Mesenchymal stem cell (in vitro differentiated cells and primary cell): Measurements from ENCODE around the gene ADAMTS7. TPM values are rescaled to one million over a fixed set of nuclear protein-coding genes. Genes with fewer than 3 reads are reported as not detected.

ENCODE experiments used
- DNase-seq: peaks from one replicate; pipeline ENCODE4 v3.0.0-alpha.2; 2013
- H2AFZ ChIP-seq: one replicate; pipeline ENCODE4 v1.6.1; 2013; ENCODE audit warnings: low read depth, mild to moderate bottlenecking, control low read depth, inconsistent platforms, low read length, moderate library complexity
- H2AK5ac ChIP-seq: 2 replicates; pipeline ENCODE4 v1.6.1; 2013; ENCODE audit warnings: low read length, moderate library complexity, mild to moderate bottlenecking, inconsistent platforms; ENCODE audit not compliant: severe bottlenecking
- H2BK120ac ChIP-seq: one replicate; pipeline ENCODE4 v1.6.1; 2013; ENCODE audit warnings: low read depth, mild to moderate bottlenecking, inconsistent platforms, low read length, moderate library complexity
- H2BK12ac ChIP-seq, 2 experiments: one replicate each; pipeline ENCODE4 v1.6.1; 2013; ENCODE audit warnings: inconsistent platforms in 2 of 2, low read length in 2 of 2, mild to moderate bottlenecking in 2 of 2, moderate library complexity in 2 of 2, control low read depth in 1 of 2
- H2BK15ac ChIP-seq: one replicate; pipeline ENCODE4 v1.6.1; 2013; ENCODE audit warnings: mild to moderate bottlenecking, low read depth, inconsistent platforms; ENCODE audit not compliant: poor library complexity, severe bottlenecking
- H2BK5ac ChIP-seq: 2 replicates; pipeline ENCODE4 v1.6.1; 2013; ENCODE audit warnings: low read depth, mild to moderate bottlenecking, low read length, control low read depth, inconsistent platforms; ENCODE audit not compliant: poor library complexity, severe bottlenecking
- H3K14ac ChIP-seq, 2 experiments: one replicate each; pipeline ENCODE4 v1.6.1; 2013; ENCODE audit warnings: inconsistent platforms in 2 of 2, low read length in 2 of 2, control low read depth in 1 of 2, mild to moderate bottlenecking in 1 of 2, moderate library complexity in 1 of 2
- H3K18ac ChIP-seq, 2 experiments: one replicate each; pipeline ENCODE4 v1.6.1; 2013; ENCODE audit warnings: inconsistent platforms in 2 of 2, low read length in 2 of 2, control low read depth in 1 of 2, low read depth in 1 of 2, mild to moderate bottlenecking in 1 of 2
- H3K23ac ChIP-seq, 2 experiments: one replicate each; pipeline ENCODE4 v1.6.1; 2013; ENCODE audit warnings: inconsistent platforms in 2 of 2, low read length in 2 of 2, mild to moderate bottlenecking in 2 of 2, moderate library complexity in 2 of 2, control low read depth in 1 of 2
- H3K27ac ChIP-seq: 2 replicates; pipeline ENCODE4 v1.5.1; 2013; ENCODE audit warnings: mild to moderate bottlenecking, moderate library complexity, low read length, control low read depth, inconsistent platforms; ENCODE audit not compliant: poor library complexity, severe bottlenecking
- H3K27me3 ChIP-seq, 2 experiments: 2 replicates each; pipeline versions ENCODE4 v1.6.1 to v1.7.0; 2013; ENCODE audit warnings: low read length in 2 of 2, mild to moderate bottlenecking in 2 of 2, moderate library complexity in 2 of 2, control low read depth in 1 of 2, inconsistent platforms in 1 of 2; ENCODE audit not compliant: control insufficient read depth in 1 of 2, insufficient read depth in 1 of 2
- H3K36me3 ChIP-seq, 2 experiments: 2 replicates each; pipeline versions ENCODE4 v1.6.1 to v1.7.0; 2013; ENCODE audit warnings: low read length in 2 of 2, control low read depth in 1 of 2, inconsistent platforms in 1 of 2, low read depth in 1 of 2, mild to moderate bottlenecking in 1 of 2; ENCODE audit not compliant: insufficient read depth in 2 of 2, control insufficient read depth in 1 of 2
- H3K4ac ChIP-seq, 2 experiments: one replicate each; pipeline ENCODE4 v1.6.1; 2013; ENCODE audit warnings: inconsistent platforms in 2 of 2, low read length in 2 of 2, mild to moderate bottlenecking in 2 of 2, moderate library complexity in 2 of 2, control low read depth in 1 of 2, low read depth in 1 of 2
- H3K4me1 ChIP-seq: 2 replicates; pipeline ENCODE4 v1.6.1; 2013; ENCODE audit warnings: low read depth, low read length, control low read depth; ENCODE audit not compliant: control insufficient read depth, insufficient read depth
- H3K4me2 ChIP-seq: 2 replicates; pipeline ENCODE4 v1.6.1; 2013; ENCODE audit warnings: low read length, mild to moderate bottlenecking, inconsistent platforms; ENCODE audit not compliant: poor library complexity, severe bottlenecking
- H3K4me3 ChIP-seq, 2 experiments: 2 replicates each; pipeline versions ENCODE4 v1.5.1 to v1.7.0; 2013; ENCODE audit warnings: low read length in 2 of 2, mild to moderate bottlenecking in 2 of 2, control low read depth in 1 of 2, low read depth in 1 of 2; ENCODE audit not compliant: insufficient read depth in 1 of 2
- H3K79me1 ChIP-seq: replicated peaks from 2 replicates; pipeline ENCODE4 v1.6.1; 2013; ENCODE audit warnings: mild to moderate bottlenecking, control low read depth, low read length, inconsistent platforms; ENCODE audit not compliant: poor library complexity, severe bottlenecking
- H3K9ac ChIP-seq: 2 replicates; pipeline ENCODE4 v1.7.0; 2013; ENCODE audit warnings: mild to moderate bottlenecking, low read length, moderate library complexity
- H3K9me3 ChIP-seq: 2 replicates; pipeline ENCODE4 v1.7.0; 2013; ENCODE audit warnings: mild to moderate bottlenecking, low read length; ENCODE audit not compliant: control insufficient read depth
- H4K8ac ChIP-seq: one replicate; pipeline ENCODE4 v1.6.1; 2013; ENCODE audit warnings: inconsistent platforms, mild to moderate bottlenecking, low read length, moderate library complexity
- H4K91ac ChIP-seq: one replicate; pipeline ENCODE4 v1.6.1; 2013; ENCODE audit warnings: mild to moderate bottlenecking, low read length, inconsistent platforms
- WGBS: methylation state at CpG from one replicate; pipeline ENCODE4 v1.1.7; 2013; ENCODE audit warnings: mixed read lengths; 5-methylcytosine and 5-hydroxymethylcytosine counted together
- polyA plus RNA-seq, 2 experiments: library from polyadenylated mRNA; stranded (reverse); fragments of 200-250 nt; gene quantifications; one replicate each; pipeline ENCODE4 v1.2.3, GENCODE V29; 2013

ADAMTS7 gene, protein sequence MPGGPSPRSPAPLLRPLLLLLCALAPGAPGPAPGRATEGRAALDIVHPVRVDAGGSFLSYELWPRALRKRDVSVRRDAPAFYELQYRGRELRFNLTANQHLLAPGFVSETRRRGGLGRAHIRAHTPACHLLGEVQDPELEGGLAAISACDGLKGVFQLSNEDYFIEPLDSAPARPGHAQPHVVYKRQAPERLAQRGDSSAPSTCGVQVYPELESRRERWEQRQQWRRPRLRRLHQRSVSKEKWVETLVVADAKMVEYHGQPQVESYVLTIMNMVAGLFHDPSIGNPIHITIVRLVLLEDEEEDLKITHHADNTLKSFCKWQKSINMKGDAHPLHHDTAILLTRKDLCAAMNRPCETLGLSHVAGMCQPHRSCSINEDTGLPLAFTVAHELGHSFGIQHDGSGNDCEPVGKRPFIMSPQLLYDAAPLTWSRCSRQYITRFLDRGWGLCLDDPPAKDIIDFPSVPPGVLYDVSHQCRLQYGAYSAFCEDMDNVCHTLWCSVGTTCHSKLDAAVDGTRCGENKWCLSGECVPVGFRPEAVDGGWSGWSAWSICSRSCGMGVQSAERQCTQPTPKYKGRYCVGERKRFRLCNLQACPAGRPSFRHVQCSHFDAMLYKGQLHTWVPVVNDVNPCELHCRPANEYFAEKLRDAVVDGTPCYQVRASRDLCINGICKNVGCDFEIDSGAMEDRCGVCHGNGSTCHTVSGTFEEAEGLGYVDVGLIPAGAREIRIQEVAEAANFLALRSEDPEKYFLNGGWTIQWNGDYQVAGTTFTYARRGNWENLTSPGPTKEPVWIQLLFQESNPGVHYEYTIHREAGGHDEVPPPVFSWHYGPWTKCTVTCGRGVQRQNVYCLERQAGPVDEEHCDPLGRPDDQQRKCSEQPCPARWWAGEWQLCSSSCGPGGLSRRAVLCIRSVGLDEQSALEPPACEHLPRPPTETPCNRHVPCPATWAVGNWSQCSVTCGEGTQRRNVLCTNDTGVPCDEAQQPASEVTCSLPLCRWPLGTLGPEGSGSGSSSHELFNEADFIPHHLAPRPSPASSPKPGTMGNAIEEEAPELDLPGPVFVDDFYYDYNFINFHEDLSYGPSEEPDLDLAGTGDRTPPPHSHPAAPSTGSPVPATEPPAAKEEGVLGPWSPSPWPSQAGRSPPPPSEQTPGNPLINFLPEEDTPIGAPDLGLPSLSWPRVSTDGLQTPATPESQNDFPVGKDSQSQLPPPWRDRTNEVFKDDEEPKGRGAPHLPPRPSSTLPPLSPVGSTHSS (N-terminal part only)
- polyA plus RNA-seq (2013, experiment 1 of 2) = 14.1 TPM
- polyA plus RNA-seq (2013, experiment 2 of 2) = 13.0 TPM

DNA sequence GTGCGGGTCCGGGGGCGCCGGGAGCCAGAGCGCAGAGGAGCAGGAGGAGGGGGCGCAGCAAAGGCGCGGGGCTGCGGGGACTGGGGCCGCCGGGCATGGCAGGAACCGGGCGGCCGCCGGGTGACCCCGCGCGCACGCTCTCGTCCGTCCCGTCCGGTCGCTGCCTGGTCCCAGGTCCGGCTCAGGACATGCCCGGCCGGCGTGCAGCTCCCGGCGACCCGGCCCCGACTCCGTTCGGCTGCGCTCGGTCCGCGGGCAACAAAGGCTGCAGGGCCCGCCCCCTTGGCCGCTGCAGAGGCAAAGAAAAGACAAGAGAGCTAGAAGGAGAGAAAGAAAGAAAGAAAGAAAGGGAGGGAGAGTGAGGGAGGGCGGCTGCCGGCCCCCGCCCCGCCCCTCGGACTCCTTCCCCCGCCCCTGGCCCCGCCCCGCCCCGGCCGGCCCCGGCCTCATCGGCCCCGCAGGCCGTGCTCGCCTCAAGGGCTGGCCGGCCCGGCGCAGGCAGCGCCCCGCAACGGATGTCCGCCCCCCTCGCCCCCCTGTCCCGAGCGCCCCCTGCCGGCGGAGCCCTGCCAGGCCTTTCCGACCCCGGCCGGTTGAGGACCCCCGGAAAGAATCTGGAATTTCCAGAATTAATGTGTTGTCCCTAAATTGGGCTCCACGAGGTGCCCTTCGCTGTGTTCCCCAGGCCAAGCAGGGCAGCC, at the start of gene ADAMTS7:
ADAMTS7 (minus strand) TSS at position 341 of the 701 bp plus-strand sequence; CDS start at position 97, 244 bp downstream.
- Histone ChIP-seq H3K14ac (peak within 1 kb of the TSS in 1 of 2 experiments; percentile 35), H3K79me1 (peaks cover 27% of the 10 kb centered on the region), H3K9me3 (no peaks in the 10 kb centered on the region), H3K4me2 (peak within 1 kb of the TSS; percentile 92), H3K27me3 (no peaks in the 10 kb centered on the region), H3K23ac (peak within 1 kb of the TSS in 1 of 2 experiments; percentile 57), H3K4me1 (peaks cover 13% of the 10 kb centered on the region), H3K9ac (peak within 1 kb of the TSS; percentile 92), H3K27ac (peak within 1 kb of the TSS; percentile 22), H2BK12ac (peak within 1 kb of the TSS; percentile 18 to 78), H2BK15ac (peak within 1 kb of the TSS; percentile 88), H3K4me3 (peak within 1 kb of the TSS; percentile 75 to 91), H2AFZ (peak within 1 kb of the TSS; percentile 78), H4K8ac (peak within 1 kb of the TSS; percentile 93), H3K18ac (peak within 1 kb of the TSS; percentile 79 to 94), H4K91ac (peak within 1 kb of the TSS; percentile 80), H3K4ac (peak within 1 kb of the TSS; percentile 70 to 71), H3K36me3 (no peaks in the 10 kb centered on the region), H2BK5ac (peak within 1 kb of the TSS; percentile 68), H2BK120ac (no peak within 1 kb of the TSS), H2AK5ac (no peak within 1 kb of the TSS)
- peak; percentile 80 for DNase-seq
- 1% methylated on average over 63 of the region's 73 CpGs for WGBS

DNA sequence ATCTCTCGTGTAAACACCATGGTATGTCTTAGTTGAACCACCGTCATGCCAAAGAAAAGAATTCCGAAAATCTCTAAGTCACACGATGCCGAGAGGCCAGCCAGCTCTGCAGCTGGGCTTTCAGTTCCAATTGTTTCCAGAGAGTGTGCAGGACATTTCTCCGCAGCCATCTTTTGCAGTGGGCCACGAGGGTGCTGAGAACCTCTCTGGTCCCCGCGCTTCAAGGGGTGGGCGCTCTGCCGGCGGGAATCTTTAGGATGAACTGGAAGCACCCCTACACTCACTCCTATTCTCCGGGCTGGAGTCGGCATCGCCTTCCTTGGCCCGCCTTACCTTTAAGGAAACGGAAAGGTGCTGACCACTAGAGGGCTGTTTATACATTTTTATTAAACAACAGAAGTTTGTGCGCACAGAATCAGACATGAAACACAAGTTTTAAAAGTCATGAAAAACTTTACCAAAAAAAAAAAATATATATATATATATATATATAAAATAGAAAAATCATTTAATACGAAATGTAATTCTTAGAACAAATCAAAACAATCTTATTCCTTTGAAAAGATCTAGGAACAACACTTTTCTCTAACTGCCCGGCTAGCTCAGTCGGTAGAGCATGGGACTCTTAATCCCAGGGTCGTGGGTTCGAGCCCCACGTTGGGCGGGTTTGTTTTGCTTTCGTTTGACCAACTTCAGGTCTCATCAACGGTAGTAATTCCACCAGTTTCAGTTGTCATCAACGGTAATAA, 48.9 kb upstream of the ADAMTS7 start:
- Histone ChIP-seq H3K9ac (peak overlapping the region; percentile 97), H2AK5ac (no peak overlapping the region), H3K79me1 (no peaks in the 10 kb centered on the region), H4K8ac (peak overlapping the region; percentile 87), H3K9me3 (no peaks in the 10 kb centered on the region), H3K4ac (no peak overlapping the region), H3K4me1 (no peaks in the 10 kb centered on the region), H2BK12ac (peak overlapping the region; percentile 31 to 66), H3K14ac (no peak overlapping the region), H3K18ac (peak overlapping the region; percentile 21 to 73), H3K27me3 (no peaks in the 10 kb centered on the region), H3K4me3 (peak overlapping the region; percentile 59 to 80), H2BK5ac (peak overlapping the region; percentile 61), H4K91ac (no peak overlapping the region), H3K27ac (peak overlapping the region; percentile 93), H3K4me2 (peak overlapping the region; percentile 84), H2AFZ (peak overlapping the region; percentile 98), H3K23ac (no peak overlapping the region), H3K36me3 (no peaks in the 10 kb centered on the region), H2BK15ac (peak overlapping the region; percentile 23), H2BK120ac (peak overlapping the region; percentile 49)
- peak; percentile 87 for DNase-seq
- WGBS = 2% methylated on average over 23 of the region's 28 CpGs

GRCh38 chr15:78855746-78856145, 44.5 kb upstream of the ADAMTS7 start:
- 83% methylated on average over 2 of the region's 4 CpGs for WGBS
- no peak overlapping the region for H4K91ac ChIP-seq
- H3K79me1 ChIP-seq = no peaks in the 10 kb centered on the region
- no peak overlapping the region for H3K4me3 ChIP-seq
- H3K18ac ChIP-seq = no peak overlapping the region
- no peak for DNase-seq
- no peak overlapping the region for H3K23ac ChIP-seq
- H2BK5ac ChIP-seq = no peak overlapping the region
- H3K14ac ChIP-seq = no peak overlapping the region
- no peaks in the 10 kb centered on the region for H3K9me3 ChIP-seq
- no peak overlapping the region for H2BK120ac ChIP-seq
- no peak overlapping the region for H3K4me2 ChIP-seq
- no peaks in the 10 kb centered on the region for H3K36me3 ChIP-seq
- H3K4me1 ChIP-seq = peaks cover 2% of the 10 kb centered on the region
- no peak overlapping the region for H3K9ac ChIP-seq
- H3K27me3 ChIP-seq = no peaks in the 10 kb centered on the region
- no peak overlapping the region for H2AFZ ChIP-seq
- H2BK15ac ChIP-seq = no peak overlapping the region
- H2AK5ac ChIP-seq = no peak overlapping the region
- H2BK12ac ChIP-seq = no peak overlapping the region
- no peak overlapping the region for H3K27ac ChIP-seq
- no peak overlapping the region for H3K4ac ChIP-seq
- H4K8ac ChIP-seq = no peak overlapping the region
